ENCODE data around the gene GALNTL6. TPM values are rescaled to one million over a fixed set of nuclear protein-coding genes. Genes with fewer than 3 reads are reported as not detected.

GALNTL6 gene
- total RNA-seq, 1 experiment from 2014 or later: not detected

- ChIA-PET POLR2A (no interaction called here), CTCF (no interaction called here), RAD21 (ENCODE audit: low non-redundant PET in 1 of 2, low total read pairs in 2 of 2, uncharacterized antibody in 2 of 2, unreplicated experiment in 2 of 2) (no interaction called here)
- Histone ChIP-seq H3K4me1 (ENCODE audit: control insufficient read depth in 1 of 2, insufficient read depth in 2 of 2, low read length in 2 of 2) (no peaks in the 10 kb centered on the region), H2AFZ (ENCODE audit: low read depth, low read length, poor library complexity, severe bottlenecking) (no peak overlapping the region), H3K9ac (ENCODE audit: low read length) (no peak overlapping the region), H3K9me3 (ENCODE audit: control insufficient read depth in 1 of 2, insufficient read depth in 1 of 2, low read depth in 1 of 2, low read length in 2 of 2) (no peaks in the 10 kb centered on the region), H3K27ac (ENCODE audit: low read depth, low read length) (no peak overlapping the region), H3K36me3 (ENCODE audit: control insufficient read depth in 1 of 2, insufficient read depth in 2 of 2, low read length in 2 of 2) (no peaks in the 10 kb centered on the region), H3K4me3 (replicated peaks in 1 of 2; ENCODE audit: low read depth in 1 of 2, low read length in 2 of 2) (no peak overlapping the region), H3K9me2 (ENCODE audit: insufficient read depth) (no peaks in the 10 kb centered on the region), H3K4me2 (ENCODE audit: low read length) (no peak overlapping the region), H3K27me3 (ENCODE audit: insufficient read depth, low read length) (no peaks in the 10 kb centered on the region), H4K20me1 (ENCODE audit: insufficient read depth) (no peaks in the 10 kb centered on the region), H3K79me2 (ENCODE audit: insufficient read depth, low read length) (no peaks in the 10 kb centered on the region)
- TF ChIP-seq EGR1 (IDR thresholded peaks at IDR 0.05; ENCODE audit: low read depth) (no peak), REST (IDR thresholded peaks at IDR 0.05; ENCODE audit: low read depth) (no peak)
- no peak for ATAC-seq
- intact Hi-C loops (cut with micrococcal nuclease): no loop called here
- no peak for DNase-seq (ENCODE audit: low read depth, low spot score)
- BruUV-seq (replicated peaks): no TSS peak
Observed at GRCh38 chr4:172095161-172095560, 282.0 kb downstream of the GALNTL6 start.

- CTCF ChIA-PET: interaction anchor here (1.2 kb wide), 1 partner anchor 62 kb away, joined by 3 read pairs; no protein-coding TSS in a partner anchor
- POLR2A ChIA-PET: no interaction called here
Observed at GRCh38 chr4:172096786-172097185, 283.6 kb downstream of the GALNTL6 start.

More at GRCh38 chr4:172096786-172097185, 283.6 kb downstream of the GALNTL6 start:
- Histone ChIP-seq H2AFZ (ENCODE audit: low read depth, low read length, poor library complexity, severe bottlenecking) (no peak overlapping the region), H3K4me2 (ENCODE audit: low read length) (no peak overlapping the region), H3K79me2 (ENCODE audit: insufficient read depth, low read length) (no peaks in the 10 kb centered on the region), H3K27me3 (ENCODE audit: insufficient read depth, low read length) (no peaks in the 10 kb centered on the region), H3K9ac (ENCODE audit: low read length) (no peak overlapping the region), H3K9me2 (ENCODE audit: insufficient read depth) (no peaks in the 10 kb centered on the region), H3K9me3 (ENCODE audit: control insufficient read depth in 1 of 2, insufficient read depth in 1 of 2, low read depth in 1 of 2, low read length in 2 of 2) (no peaks in the 10 kb centered on the region), H3K4me3 (replicated peaks in 1 of 2; ENCODE audit: low read depth in 1 of 2, low read length in 2 of 2) (no peak overlapping the region), H3K36me3 (ENCODE audit: control insufficient read depth in 1 of 2, insufficient read depth in 2 of 2, low read length in 2 of 2) (no peaks in the 10 kb centered on the region), H4K20me1 (ENCODE audit: insufficient read depth) (no peaks in the 10 kb centered on the region), H3K27ac (ENCODE audit: low read depth, low read length) (no peak overlapping the region), H3K4me1 (ENCODE audit: control insufficient read depth in 1 of 2, insufficient read depth in 2 of 2, low read length in 2 of 2) (no peaks in the 10 kb centered on the region)
- TF ChIP-seq TCF7L2 (IDR thresholded peaks at IDR 0.05; ENCODE audit: borderline replicate concordance, extremely low read depth, insufficient read depth, insufficient read length) (no peak), RAD21 (IDR thresholded peaks at IDR 0.05; ENCODE audit: low read depth) (no peak)
- DNase-seq (ENCODE audit: low read depth, low spot score): no peak
- no peak for ATAC-seq
- BruUV-seq (replicated peaks): no TSS peak
- intact Hi-C loops (cut with micrococcal nuclease): no loop called here
- RAD21 ChIA-PET (ENCODE audit: low non-redundant PET in 1 of 2, low total read pairs in 2 of 2, uncharacterized antibody in 2 of 2, unreplicated experiment in 2 of 2): no interaction called here
